Measurements from ENCODE around the gene ERI3. TPM values are rescaled to one million over a fixed set of nuclear protein-coding genes. Genes with fewer than 3 reads are reported as not detected.

ERI3 gene
- total and polyA plus RNA-seq, 2 of the 13 experiments (the other 11 are each of a cell fraction or from before 2014, with no cell fraction given), result 35.6 to 35.9 TPM

DNA sequence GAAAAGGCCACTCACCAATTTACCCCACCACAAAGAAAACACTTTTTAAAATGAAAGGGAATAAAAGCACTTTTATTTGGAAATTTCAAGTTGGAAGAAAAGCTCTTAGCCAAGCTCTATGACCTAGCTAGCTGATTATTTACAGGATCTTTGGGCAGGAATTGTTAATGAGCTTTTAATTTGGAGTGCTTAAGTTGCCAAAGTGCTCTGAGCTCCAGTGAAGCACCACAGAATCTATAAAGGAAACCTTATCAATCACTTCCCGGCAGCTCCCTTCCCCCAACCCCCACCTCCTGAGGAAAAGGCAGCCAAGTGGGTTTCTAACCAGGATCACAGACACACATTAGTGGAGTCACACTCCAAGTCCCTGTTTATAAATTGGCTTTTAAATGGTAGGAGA lies 1.5 kb downstream of the ERI3 start:
- intact Hi-C loops (cut with micrococcal nuclease; ENCODE audit: unreplicated experiment) (no loop called here), in situ Hi-C loops (cut with HindIII; ENCODE audit: extremely low pct_ligation_motif_present, low pct_unique_long_range_greater_than_20kb) (no loop called here)
- FAIRE-seq, result no peak
- DNase-seq (ENCODE audit: low spot score), result no peak
- Histone ChIP-seq H3K4me2 (ENCODE audit: low read depth, low read length) (peak overlapping the region; percentile 88; the same call in 1 of the 2 replicates), H3K27me3 (ENCODE audit: control insufficient read depth in 1 of 2, insufficient read depth in 2 of 2, low read length in 2 of 2) (0 out of 5 replicates have a peak, but pooled peaks cover 0 to 2% of the 10 kb centered on the region in 2 experiments), H3K4me3 (replicated peaks in 1 of 3; ENCODE audit: insufficient read depth in 1 of 3, low read depth in 2 of 3, low read length in 3 of 3) (peak overlapping the region in 1 of 3 experiments; percentile 89; a peak in 1 of 6 replicates), H2AFZ (ENCODE audit: low read length) (no peak overlapping the region), H3K27ac (ENCODE audit: extremely low read length, insufficient read depth, low read length) (no peak overlapping the region), H3K79me2 (ENCODE audit: insufficient read depth, low read length) (peaks cover 4% of the 10 kb centered on the region), H3K9me3 (ENCODE audit: low read length) (no peaks in the 10 kb centered on the region), H4K20me1 (ENCODE audit: insufficient read depth, low read length) (no peaks in the 10 kb centered on the region), H3K36me3 (replicated peaks in 1 of 2; ENCODE audit: control insufficient read depth in 1 of 2, insufficient read depth in 2 of 2, low read length in 2 of 2) (no peaks in the 10 kb centered on the region), H3K4me1 (ENCODE audit: insufficient read depth, low read length) (peaks cover 36% of the 10 kb centered on the region), H3K9ac (ENCODE audit: insufficient read depth, low read depth, low read length) (no peak overlapping the region)
- WGBS (ENCODE audit: low lambda C conversion rate), result 85% methylated on average over 1 of the region's 1 CpG
- POLR2A ChIA-PET, result interaction anchor here (1.6 kb wide), 1 partner anchor 8 kb away, joined by 4 read pairs; no protein-coding TSS in a partner anchor
- TF ChIP-seq, protein P1, sequence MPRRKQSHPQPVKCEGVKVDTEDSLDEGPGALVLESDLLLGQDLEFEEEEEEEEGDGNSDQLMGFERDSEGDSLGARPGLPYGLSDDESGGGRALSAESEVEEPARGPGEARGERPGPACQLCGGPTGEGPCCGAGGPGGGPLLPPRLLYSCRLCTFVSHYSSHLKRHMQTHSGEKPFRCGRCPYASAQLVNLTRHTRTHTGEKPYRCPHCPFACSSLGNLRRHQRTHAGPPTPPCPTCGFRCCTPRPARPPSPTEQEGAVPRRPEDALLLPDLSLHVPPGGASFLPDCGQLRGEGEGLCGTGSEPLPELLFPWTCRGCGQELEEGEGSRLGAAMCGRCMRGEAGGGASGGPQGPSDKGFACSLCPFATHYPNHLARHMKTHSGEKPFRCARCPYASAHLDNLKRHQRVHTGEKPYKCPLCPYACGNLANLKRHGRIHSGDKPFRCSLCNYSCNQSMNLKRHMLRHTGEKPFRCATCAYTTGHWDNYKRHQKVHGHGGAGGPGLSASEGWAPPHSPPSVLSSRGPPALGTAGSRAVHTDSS (CRISPR knock-in tag; conservative IDR thresholded peaks at IDR 0.05), result no peak
- no peak for TF ChIP-seq NR1H2 (CRISPR knock-in tag; IDR thresholded peaks at IDR 0.05; ENCODE audit: borderline replicate concordance, low read depth)
- TF ChIP-seq RXRA (CRISPR knock-in tag; IDR thresholded peaks at IDR 0.05), result no peak
- ATAC-seq, result no peak
- CTCF ChIA-PET (ENCODE audit: low intra/inter-chr PET ratio, low total read pairs), result no interaction called here
- BruUV-seq (replicated peaks), result no TSS peak

DNA sequence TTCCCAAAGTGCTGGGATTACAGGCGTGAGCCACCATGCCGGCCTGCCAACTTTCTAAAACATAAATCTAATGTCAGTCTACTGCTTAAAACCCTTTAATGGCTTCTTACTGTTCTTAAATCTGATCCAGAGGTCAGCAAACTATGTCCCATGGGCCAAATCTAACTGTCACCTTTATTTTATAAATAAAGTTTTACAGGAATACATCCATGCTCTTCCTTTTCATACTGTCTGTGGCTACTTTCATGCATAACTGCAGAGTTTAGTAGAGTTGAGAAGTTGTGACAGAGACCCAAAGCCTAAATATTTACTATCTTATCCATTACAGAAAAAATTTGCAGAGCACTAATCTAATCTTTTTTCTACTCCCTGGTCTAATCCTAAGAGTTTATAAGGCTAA lies 3.8 kb downstream of the ERI3 start:
- in situ Hi-C loops (cut with HindIII; ENCODE audit: extremely low pct_ligation_motif_present, low pct_unique_long_range_greater_than_20kb), result no loop called here
- Histone ChIP-seq H4K20me1 (ENCODE audit: insufficient read depth, low read length) (no peaks in the 10 kb centered on the region), H3K27me3 (ENCODE audit: control insufficient read depth in 1 of 2, insufficient read depth in 2 of 2, low read length in 2 of 2) (no peaks in the 10 kb centered on the region), H3K4me3 (replicated peaks in 1 of 3; ENCODE audit: insufficient read depth in 1 of 3, low read depth in 2 of 3, low read length in 3 of 3) (no peak overlapping the region), H3K4me1 (ENCODE audit: insufficient read depth, low read length) (peaks cover 33% of the 10 kb centered on the region), H3K27ac (ENCODE audit: extremely low read length, insufficient read depth, low read length) (no peak overlapping the region), H3K4me2 (ENCODE audit: low read depth, low read length) (no peak overlapping the region), H3K79me2 (ENCODE audit: insufficient read depth, low read length) (peaks cover 4% of the 10 kb centered on the region), H3K36me3 (replicated peaks in 1 of 2; ENCODE audit: control insufficient read depth in 1 of 2, insufficient read depth in 2 of 2, low read length in 2 of 2) (no peaks in the 10 kb centered on the region), H3K9me3 (ENCODE audit: low read length) (no peaks in the 10 kb centered on the region), H3K9ac (ENCODE audit: insufficient read depth, low read depth, low read length) (no peak overlapping the region), H2AFZ (ENCODE audit: low read length) (no peak overlapping the region)
- BruUV-seq (replicated peaks), result no TSS peak
- FAIRE-seq (no peak), DNase-seq (ENCODE audit: low spot score) (no peak), ATAC-seq (no peak)
- intact Hi-C loops (cut with micrococcal nuclease; ENCODE audit: unreplicated experiment), result no loop called here
- WGBS (ENCODE audit: low lambda C conversion rate), result 100% methylated on average over 2 of the region's 2 CpGs
- TF ChIP-seq JUN (CRISPR knock-in tag; IDR thresholded peaks at IDR 0.05), result no peak
- TF ChIP-seq, protein P2, sequence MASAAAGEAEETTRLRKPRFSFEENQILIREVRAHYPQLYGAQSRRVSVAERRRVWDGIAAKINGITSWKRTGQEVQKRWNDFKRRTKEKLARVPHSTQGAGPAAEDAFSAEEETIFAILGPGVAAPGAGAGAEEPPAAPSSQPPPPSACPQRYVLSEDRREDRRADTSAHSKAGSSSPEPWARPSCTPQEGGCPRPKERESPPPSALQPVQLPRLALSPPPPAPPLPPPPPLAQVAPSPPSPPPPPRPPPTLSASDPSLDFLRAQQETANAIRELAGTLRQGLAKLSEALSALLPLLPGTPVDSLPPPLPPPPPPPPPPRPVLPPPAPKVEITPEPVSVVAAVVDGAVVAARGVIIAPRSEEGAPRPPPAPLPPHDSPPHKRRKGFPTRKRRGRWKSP (CRISPR knock-in tag; IDR thresholded peaks at IDR 0.05), result no peak
- no peak for TF ChIP-seq MXI1 (IDR thresholded peaks at IDR 0.05; ENCODE audit: borderline replicate concordance, low read depth, low read length)
- no peak for TF ChIP-seq GLI4 (CRISPR knock-in tag; IDR thresholded peaks at IDR 0.05; ENCODE audit: borderline replicate concordance)
- ChIA-PET POLR2A (no interaction called here), CTCF (ENCODE audit: low intra/inter-chr PET ratio, low total read pairs) (no interaction called here)
